NCI-H510A treated with DMSO at 0.1 percent for 48 hours (cell line): ENCODE data around the gene CSTB.
A peak's percentile ranks its signal among the peaks of the same experiment; 100 is the strongest.

Experiments
- DNase-seq: peaks from one replicate; lab custom pipeline; 2025; lab: John Stamatoyannopoulos, UW

The CSTB gene

DNA sequence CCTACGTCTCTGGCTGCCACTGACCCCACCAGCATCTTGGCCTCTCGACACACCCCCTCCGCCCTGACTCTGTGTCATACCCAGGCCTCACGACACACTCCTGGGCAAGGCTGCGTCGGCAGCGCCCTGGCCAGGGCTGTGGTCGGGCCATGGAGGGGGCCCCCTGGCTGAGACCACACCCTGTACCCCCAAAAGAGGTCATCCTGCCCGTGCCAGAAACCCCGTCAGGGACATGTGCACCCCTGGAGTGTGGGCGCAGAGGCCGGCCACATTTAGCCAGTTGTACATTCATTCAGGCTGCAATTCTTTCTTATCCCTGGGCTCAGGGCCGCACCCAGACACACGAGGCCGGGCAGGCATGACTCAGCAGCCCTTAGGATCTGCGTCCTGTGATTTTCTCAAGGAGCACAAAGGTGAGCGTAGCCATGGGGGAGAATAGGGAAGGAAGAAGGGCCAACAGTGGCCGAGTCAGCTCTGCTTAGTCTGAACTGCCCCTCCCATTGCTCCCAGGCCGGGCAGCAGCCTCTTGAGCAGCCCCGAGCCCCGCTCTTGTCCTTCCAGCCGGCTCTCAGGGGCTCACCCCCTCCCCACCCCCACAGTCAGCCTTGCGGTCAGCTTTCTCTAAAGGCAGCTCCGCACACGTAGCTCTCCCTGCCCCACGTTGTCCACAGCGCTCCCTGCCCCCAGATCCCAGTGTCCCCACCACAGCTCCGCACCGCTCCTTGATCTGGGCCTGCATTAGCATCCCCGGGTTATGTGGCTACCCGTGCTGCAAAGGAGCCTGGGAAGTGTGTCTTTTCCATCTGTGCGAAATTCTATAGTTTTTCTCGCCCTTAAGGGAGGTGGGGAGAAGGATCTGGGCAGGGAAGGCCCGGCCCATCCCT, 7.9 kb downstream of the CSTB start:
- no peak for DNase-seq

DNA sequence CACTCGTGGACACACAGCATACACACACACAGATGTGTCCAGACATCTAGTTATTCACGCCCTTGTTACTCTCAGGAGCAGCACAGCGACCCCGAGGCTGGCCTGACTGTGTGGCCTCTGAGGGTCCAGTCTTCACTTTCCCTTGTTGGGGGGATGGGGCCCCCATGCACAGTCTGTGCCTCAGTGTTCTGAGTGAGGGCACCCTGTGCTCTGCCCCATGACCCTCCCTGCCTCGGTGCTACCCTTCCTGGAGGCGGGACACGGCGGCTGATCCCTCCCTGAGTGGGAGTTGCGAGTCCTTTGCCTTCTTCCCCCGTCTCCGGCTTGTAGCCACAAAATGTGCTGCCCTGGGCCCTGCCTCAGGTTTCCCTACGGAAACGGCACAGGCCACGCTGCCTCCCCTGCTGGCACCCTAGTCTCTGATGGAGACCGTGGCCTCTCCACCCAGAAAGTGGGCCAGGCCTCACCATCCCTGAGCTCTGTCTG, 8.6 kb downstream of the CSTB start:
- no peak for DNase-seq

DNA sequence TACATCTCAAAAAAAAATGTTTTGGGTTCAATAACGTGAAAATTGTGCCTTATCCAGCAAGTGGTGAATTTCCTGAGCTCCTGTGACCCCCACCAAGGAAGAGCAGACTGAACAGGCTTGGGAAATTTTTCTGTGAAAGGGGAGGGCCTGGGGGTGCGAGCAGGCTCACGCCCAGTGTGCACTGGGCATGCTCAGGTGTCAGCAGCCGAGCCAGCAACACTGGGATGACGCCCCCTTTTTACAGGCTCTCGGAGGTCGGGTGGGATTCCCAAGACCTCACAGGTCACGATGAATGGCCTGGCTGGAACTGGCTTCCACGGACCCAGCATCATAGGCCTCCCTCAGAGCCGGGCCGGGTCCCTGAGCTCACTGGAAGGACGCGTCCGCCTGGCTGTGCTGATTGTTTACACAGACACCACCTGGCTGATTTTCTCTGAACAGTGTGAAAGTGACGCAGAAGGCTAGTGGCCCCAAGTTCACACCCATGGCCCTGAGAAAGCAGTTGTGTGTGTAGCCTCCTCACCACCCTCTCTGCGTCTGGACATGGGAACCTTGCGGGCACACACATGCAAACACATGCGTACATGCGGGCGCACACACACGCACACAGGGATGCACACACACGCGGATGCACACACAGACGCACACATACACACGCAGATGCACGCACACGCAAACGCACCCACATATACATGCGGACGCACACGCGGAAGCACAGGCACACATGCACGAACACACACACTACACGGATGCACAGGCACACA, 9.2 kb downstream of the CSTB start:
- peak; percentile 56 for DNase-seq

DNA sequence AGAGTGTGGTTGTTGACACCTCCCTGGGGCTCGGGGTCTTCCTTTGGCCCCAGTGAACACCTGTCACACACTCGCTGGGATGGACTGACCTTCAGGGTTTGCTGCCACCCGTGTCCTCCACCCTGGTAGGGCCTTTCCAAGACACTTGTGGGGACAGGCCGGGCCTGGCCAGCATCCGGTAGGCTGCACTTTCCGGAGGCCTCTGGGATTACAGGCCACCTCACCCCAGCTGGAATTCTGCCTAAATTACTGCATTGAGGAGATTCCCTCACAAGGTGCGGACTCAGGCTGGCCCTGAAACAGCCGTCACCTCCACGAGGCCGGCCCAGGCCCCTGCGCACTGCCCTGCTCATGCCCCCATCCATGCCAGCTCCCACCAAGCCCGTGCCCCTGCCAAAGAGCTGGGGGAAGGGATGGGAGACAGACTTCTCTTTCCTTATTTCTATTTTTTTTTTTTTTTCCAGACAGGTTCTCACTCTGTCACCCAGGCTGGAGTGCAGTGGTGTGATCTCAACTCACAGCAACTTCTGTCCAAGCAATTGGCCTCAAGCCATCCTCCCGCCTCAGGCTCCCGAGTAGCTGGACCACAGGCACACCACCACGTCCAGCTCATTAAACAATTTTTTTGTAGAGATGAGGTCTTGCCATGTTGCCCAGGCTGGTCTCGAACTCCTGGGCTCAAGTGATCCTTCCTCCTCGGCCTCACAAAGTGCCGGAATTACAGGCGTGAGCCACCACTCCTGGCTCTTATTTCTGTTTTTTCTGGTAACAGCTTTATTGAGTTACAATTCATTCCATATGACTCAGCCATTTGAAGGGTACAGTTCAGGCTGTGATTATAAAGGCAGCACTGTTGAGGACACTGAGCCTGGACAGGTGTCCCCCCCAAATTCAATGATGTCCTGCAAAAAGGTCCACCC, 11.3 kb downstream of the CSTB start:
- no peak for DNase-seq

DNA sequence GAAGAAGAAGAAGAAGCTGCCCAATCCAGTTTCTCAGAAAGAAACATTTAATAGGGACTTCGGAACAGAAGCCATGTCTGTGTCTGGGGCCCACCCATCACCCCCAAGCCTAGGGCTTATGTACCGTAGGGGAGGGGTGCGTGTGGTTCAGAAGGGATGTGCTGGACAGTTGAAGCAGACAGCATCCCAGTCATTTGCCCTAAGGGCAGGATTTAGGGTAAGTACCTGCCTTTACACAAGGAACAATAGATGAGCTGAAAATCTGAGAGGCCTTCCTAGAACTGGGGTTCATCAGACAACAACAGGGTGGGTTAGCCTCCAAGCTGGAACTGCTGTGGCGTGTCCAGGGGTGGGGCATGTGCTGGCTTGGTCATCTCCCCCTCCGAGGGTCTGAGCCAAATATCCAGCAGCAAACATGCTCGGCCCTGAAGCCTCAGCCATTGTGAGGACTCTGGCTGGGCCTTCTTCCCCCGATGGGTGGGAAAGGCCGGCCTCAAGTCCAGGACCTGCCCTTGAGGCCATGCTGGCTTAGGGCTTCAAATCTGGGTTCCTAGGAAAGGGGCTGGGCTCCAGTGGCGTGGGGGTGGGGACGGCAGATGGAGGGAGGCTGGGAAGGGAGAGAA, 12.1 kb downstream of the CSTB start:
- no peak for DNase-seq

DNA sequence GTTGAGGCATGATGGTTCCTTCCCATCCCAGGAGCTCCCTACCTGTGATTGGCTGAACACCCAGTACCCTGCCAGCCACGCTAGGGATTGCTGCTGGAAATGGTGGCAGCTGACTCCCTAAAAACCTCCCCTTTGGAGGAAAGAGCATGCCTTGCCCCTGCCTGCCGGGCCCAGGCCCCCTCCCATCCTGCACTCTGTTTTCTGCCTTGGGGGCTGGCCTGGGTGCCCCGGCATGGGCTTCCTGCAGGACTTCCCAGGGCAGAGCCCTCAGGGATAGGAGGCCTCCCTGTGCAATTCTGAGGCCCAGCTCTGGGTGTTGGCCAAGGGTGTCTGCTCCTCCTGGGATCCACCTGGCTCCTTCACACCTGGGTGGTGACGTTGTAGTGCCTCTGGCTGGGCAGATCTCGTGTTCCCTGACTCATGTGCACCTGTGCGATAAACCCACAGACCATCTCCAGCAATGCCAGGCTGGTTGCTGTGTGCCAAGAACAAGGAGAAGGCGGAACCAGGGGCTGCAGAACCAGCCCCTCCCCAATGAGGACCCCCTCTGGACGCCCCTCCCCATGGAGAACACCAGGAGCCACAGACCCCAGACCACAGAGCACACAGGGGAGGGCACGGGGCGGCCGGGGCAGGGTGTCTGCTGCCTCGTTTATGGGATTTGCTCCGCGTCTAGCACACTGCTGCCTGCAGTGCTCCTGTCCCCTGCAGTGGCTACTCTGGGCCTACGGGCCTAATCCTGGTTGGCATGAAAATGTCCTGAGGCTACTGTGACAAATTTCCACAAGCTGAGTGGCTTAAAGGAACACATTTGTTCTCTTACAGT, 13.6 kb downstream of the CSTB start:
- no peak for DNase-seq

DNA sequence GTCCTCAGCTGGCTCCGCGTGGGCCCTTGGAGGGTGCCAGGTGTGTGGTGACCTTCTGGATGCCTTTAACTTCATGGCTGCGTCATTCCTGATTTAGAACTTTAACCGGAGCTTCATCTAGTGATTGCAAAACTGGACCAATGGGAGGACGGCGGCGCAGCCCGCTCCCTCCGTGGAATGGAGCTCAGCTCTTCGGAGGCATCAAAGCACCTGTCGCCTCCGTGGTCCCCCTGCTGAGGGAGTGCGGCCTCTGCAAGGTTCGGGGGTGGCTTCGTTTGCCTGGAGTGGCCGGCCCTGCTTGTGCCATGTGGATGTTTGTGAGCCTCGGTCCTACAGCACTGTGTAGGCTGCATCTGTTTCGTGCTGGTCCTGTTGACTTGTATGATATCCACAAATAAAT, 14.2 kb downstream of the CSTB start:
- DNase-seq, result no peak

DNA sequence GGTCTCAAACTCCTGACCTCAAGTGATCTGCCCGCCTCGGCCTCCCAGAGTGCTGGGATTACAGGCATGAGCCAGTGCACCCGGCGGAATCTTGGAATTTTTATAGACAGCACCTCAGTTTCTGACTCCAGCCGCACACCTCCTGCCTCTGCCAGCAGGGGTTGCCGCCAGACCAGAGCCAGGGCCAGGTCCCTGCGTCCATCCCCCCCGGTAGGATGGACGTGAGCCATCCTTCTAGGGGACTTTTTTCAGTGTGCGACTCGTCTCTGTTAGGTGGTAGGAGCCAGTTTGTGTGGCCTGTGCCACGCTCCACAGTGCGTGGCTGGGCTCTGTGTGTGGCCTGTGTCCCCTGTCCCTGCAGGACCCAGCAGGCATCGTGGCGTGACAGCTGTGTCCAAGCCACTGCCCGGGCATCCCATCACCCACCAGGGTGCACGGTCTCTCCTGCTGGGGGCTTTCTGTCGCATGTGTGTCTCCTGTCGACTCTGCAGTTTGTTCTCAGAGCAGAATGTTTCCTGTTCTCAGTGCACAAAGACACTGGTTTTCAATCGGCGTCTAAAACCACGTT, 15.6 kb downstream of the CSTB start:
- DNase-seq, result no peak

DNA sequence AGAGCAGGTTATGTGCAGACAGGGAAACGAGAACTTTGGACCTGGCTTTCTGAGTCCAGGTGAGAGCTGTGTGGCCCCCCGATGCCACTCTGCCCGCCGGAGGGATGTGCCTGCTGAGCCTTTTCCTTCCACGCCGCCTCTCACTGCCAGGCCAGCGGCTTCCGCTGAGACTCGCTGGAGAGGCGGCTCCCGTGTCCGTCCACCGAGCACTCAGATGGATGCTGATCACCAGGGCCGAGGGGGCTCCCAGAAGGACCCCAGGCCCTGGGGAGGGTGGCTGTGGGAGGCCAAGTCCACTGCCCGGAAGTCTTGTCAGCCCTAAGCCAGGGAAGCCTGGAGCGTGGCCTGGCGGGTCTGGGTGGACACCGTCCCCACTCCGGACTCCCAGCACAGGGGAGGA, 16.5 kb downstream of the CSTB start:
- DNase-seq, result no peak

DNA sequence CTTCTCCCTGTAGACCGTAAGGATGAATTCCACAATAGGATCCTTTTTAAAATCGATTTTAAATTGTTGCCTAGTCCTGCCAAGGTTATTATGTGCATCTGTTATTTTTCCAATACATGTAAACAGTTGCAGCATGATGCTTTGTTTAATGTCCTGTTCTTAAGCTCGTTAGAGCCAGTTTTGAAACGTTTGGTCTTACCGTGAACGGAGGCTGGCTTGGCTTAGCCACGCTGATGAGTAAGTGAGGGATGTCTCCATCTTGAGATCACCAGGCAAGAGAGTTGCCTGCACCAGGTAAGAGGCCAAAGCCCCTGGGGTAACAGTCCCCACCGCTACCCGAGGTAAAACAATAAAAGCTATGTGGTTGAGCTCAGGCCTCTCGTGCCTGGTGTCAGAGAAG, 17.3 kb downstream of the CSTB start:
- DNase-seq, result no peak

DNA sequence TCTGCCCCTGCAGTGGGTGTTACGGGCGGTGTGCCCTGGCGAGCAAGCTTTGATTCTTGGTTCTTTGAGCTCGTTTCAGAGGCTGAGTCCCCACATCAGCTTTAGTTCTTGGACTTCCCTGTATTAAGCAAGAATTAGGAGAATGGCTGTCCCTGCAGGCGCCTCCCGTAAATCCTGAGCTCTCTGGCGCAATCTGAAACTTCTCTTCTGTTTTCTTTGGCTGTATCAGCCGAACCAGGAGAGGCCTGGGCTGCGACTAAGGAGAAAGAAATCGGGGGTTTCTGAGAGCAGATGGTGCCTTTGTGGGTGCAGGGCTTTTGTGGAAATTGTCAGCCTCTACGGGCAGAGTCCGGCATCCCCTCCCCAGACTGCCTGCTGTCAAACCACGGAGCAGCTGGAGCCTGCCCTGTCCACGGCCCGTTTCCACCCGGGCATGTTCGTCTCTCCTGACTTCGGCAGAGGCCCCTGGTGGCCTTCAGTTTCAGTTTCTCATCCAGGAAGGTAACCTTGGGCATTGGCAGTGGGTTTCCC, 17.9 kb downstream of the CSTB start:
- DNase-seq, result no peak

DNA sequence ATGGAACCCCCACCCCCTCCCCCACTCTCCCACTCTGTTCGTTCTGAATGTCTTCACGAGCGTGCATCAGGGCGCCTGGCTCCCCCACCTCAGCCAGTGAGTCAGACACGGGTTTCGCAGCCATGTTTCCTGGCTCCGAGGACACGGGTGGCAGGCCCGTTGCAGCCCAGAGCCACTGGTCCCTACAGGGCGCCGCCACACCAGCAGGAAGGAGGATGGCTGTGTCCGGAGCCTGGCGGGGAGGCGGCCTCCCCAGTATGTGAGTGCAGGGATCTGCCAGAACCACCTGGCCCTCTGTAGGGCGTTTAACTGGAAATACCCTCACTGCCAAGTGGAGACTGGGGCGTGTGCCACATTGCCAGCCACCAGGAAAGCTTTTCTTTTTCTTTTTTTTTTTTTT, 18.5 kb downstream of the CSTB start:
- DNase-seq, result no peak

DNA sequence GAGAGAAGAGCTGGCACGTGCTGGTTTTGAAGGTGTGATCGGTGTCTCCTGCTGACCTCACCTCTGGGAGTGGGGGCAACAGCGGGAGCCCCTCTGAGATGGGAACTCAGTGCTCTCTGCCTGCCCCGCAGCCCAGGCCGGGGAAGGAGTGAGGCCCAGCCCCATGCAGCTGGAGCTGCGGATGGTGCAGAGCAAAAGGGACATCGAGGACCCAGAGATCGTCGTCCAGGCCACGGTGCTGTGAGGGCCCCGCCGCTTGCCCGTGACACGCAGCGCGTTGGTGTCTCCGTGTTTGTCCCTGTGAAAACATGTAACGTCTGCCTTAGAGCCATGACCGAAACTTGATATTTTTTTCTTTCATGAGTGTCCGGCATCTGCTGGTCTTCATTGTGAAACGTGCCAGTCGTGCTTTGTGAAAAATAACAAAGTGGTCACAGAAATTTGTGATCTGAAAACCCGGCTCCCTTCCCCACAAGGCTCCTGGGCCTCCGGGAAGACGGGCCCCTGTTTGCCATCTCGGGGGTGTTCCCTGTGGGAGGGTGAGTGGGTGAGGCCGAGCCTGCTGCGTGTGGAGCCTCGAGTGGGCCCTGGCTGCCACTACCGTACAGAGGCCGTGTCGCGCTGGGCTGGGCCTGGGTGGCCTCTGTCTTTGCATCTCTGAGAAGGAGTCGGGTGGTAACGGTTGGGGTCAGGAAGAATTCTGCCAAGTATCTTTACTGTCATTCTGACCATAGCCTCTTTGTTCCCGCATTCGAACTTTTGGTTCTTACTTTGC, 20.1 kb downstream of the CSTB start:
- no peak for DNase-seq

DNA sequence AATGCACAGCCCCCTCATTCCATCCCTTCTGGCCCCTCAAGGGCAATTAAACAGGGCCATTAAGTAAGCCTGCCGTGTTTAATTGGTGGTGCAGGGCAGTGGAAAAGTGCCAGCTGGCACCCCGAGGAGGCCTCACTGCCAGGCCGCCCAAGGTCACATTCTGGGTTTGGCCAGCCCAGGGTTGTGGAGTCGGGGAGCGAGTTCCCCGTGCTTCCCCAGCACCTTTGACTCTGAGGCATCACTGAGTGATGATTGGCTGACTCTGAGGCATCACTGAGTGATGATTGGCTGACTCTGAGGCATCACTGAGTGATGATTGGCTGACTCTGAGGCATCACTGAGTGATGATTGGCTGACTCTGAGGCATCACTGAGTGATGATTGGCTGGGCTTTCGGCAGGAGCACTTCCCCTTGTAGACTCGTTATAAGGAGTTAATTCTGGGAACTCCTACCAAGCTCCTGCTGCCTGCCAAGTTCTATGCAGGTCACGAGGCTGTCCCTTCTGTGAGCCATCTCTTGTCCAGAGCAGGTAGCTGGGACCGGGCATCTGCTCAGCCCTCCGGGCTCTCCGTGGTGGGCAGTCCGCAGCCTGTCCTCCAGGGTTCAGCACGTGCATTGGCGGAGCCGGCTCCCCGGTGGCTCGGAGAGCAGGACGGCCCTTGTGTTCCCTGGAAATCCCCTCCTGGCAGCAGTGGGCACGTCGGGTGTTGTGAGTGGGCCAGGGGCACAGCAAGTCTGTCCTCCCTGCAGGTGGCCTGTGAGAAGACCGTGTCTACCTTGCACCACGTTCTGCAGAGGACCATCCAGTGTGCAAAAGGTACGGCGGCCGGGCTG, 20.9 kb downstream of the CSTB start:
- DNase-seq, result no peak

DNA sequence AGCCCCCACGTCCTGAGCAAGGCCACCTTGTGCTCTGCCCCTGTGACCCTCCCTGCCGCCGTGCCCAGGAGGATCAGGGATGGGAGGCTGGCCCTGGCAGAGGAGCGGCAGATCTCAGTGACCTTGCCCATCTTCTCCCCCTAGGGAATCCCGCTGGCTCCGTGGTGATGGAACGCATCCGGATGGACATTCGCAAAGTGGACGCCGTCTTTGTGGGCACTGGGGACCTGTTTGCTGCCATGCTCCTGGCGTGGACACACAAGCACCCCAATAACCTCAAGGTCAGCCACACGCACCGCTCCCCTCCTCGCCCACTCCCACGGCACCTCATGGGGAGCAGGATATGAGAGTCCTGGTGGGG, 22.7 kb downstream of the CSTB start:
- DNase-seq, result no peak

DNA sequence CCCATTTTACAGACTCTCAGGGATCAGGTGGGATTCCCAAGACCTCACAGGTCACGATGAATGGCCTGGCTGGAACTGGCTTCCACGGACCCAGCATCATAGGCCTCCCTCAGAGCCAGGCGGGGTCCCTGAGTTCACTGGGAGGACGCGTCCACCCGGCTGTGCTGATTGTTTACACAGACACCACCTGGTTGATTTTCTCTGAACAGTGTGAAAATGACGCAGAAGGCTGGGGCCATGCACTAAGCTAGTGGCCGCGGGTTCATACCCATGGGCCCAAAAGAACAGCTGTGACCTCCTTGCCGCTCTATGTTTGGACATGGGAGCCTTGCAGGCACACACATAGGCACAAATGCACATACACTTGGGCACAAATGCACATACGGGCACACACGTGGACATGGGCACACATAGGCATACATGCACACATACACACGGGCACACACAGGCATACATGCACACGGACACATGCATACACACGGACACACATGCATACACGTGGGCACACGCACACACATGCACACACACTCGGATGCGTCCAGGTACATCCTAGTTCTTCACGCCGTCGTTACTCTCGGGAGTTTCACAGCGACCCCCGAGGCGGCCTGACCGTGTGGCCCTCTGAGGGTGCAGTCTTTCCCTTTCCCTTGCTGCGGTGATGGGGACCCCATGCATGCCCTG, 23.2 kb downstream of the CSTB start:
- DNase-seq, result no peak

DNA sequence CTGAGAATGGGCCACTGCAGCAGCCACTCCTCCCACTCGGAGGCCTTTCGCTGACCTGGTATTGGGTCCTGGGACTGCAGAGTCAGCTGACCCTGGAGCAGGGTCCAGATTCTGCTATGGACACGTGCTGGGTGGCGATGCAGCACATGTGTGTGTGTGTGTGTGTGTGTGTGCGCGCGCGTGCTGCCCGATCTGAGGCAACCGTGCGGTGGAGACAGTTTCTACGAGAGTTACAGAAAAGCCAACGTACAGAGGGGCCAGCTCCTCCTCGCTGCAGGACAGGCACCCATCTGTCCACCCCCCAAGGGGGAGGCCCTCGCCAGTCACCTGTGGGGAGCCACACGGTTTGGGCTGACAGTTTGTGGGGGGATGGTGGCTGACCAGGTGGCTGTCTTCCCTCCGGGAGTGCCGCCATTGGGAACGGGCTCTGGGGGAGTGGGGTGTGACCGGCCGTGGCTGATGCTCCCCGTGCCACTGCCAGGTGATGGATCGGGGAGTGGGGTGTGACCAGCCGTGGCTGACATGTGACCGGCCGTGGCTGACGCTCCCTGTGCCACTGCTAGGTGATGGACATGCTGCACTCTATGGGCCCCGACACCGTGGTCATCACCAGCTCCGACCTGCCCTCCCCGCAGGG, 24.0 kb downstream of the CSTB start:
- no peak for DNase-seq
